Loucy (cell line): ENCODE data around the gene AP1M2.
"Not testable (repeated sequence)": the region's sequence is repeated elsewhere in the genome, so short reads cannot be mapped to it uniquely, and the experiment has no call there.

Experiments
- H2AFZ ChIP-seq: fragments of 200-600 bp; sonication (generic); 2 replicates; pipeline ENCODE4 v1.6.0; 2016; ENCODE audit warnings: antibody characterized with exemption, mild to moderate bottlenecking, low read length, moderate library complexity
- H3F3A ChIP-seq: fragments of 200-600 bp; 2 replicates; pipeline ENCODE4 v1.6.0; 2016; ENCODE audit warnings: antibody characterized with exemption, low read depth, mild to moderate bottlenecking
- H3K27me3 ChIP-seq: fragments of 200-600 bp; sonication (generic); 2 replicates; pipeline ENCODE4 v1.6.1; 2014; ENCODE audit warnings: low read length, mild to moderate bottlenecking; ENCODE audit not compliant: insufficient read depth, poor library complexity, severe bottlenecking
- H3K36me3 ChIP-seq: fragments of 200-600 bp; sonication (generic); 2 replicates; pipeline ENCODE4 v1.6.1; 2016; ENCODE audit warnings: low read length; ENCODE audit not compliant: insufficient read depth
- H3K4me1 ChIP-seq: fragments of 200-600 bp; sonication (generic); 2 replicates; pipeline ENCODE4 v1.5.1; 2014; ENCODE audit warnings: low read length, mild to moderate bottlenecking; ENCODE audit not compliant: insufficient read depth, poor library complexity, severe bottlenecking
- H3K4me2 ChIP-seq: fragments of 200-600 bp; sonication (generic); 2 replicates; pipeline ENCODE4 v1.6.0; 2014; ENCODE audit warnings: antibody characterized with exemption, low read length, low read depth, mild to moderate bottlenecking; ENCODE audit not compliant: poor library complexity, severe bottlenecking
- H3K4me3 ChIP-seq: fragments of 200-600 bp; sonication (generic); 2 replicates; pipeline ENCODE4 v1.5.1; 2014; ENCODE audit warnings: low read length, mild to moderate bottlenecking, mixed read lengths; ENCODE audit not compliant: poor library complexity, severe bottlenecking
- H3K79me2 ChIP-seq: fragments of 200-600 bp; sonication (generic); 2 replicates; pipeline ENCODE4 v1.6.1; 2014; ENCODE audit warnings: low read length; ENCODE audit not compliant: insufficient read depth
- H3K9ac ChIP-seq: fragments of 200-600 bp; sonication (generic); 2 replicates; pipeline ENCODE4 v1.6.0; 2014; ENCODE audit warnings: mild to moderate bottlenecking, low read depth, low read length, moderate library complexity; ENCODE audit not compliant: poor library complexity, severe bottlenecking
- H3K9me2 ChIP-seq: fragments of 200-600 bp; sonication (generic); replicated peaks from 2 replicates; pipeline ENCODE4 v1.6.1; 2016; ENCODE audit warnings: low read depth, low read length, mixed read lengths
- H3K9me3 ChIP-seq: fragments of 200-600 bp; sonication (generic); 2 replicates; pipeline ENCODE4 v1.6.1; 2014; ENCODE audit warnings: mild to moderate bottlenecking, antibody characterized with exemption, low read length, low read depth; ENCODE audit not compliant: insufficient read depth
- H4K20me1 ChIP-seq: fragments of 200-600 bp; sonication (generic); 2 replicates; pipeline ENCODE4 v1.6.0; 2014; ENCODE audit warnings: antibody characterized with exemption, low read length, mild to moderate bottlenecking; ENCODE audit not compliant: insufficient read depth, poor library complexity, severe bottlenecking
- EZH2phosphoT487 ChIP-seq: fragments of 200-600 bp; IDR thresholded peaks from 2 replicates; pipeline ENCODE4 v1.6.1; 2018; ENCODE audit warnings: antibody characterized with exemption, mild to moderate bottlenecking, moderate library complexity, borderline replicate concordance
- TF ChIP-seq, protein P1 (sequence below): fragments of 200-600 bp; sonication (generic); conservative IDR thresholded peaks from 2 replicates; pipeline ENCODE4 v1.5.1; 2014; ENCODE audit warnings: mild to moderate bottlenecking, antibody characterized with exemption, low read length

AP1M2 gene

GRCh38 chr19:10553087-10553667, 33.9 kb downstream of the AP1M2 start:
- Histone ChIP-seq H3K27me3 (no peaks in the 10 kb centered on the region), H3K79me2 (peaks cover 62% of the 10 kb centered on the region), H3K9me2 (no peaks in the 10 kb centered on the region), H3K9me3 (no peaks in the 10 kb centered on the region), H3F3A (peaks cover 36% of the 10 kb centered on the region), H2AFZ (no peak overlapping the region), H3K4me2 (peak overlapping the region; percentile 77), H3K4me1 (peaks cover 52% of the 10 kb centered on the region), H3K9ac (peak overlapping the region; percentile 78), H3K36me3 (peaks cover 71% of the 10 kb centered on the region; the same call in 1 of the 2 replicates), H4K20me1 (peaks cover under 1% of the 10 kb centered on the region), H3K4me3 (peak overlapping the region; percentile 58)
- no peak for TF ChIP-seq EZH2phosphoT487
- TF ChIP-seq, protein P1, sequence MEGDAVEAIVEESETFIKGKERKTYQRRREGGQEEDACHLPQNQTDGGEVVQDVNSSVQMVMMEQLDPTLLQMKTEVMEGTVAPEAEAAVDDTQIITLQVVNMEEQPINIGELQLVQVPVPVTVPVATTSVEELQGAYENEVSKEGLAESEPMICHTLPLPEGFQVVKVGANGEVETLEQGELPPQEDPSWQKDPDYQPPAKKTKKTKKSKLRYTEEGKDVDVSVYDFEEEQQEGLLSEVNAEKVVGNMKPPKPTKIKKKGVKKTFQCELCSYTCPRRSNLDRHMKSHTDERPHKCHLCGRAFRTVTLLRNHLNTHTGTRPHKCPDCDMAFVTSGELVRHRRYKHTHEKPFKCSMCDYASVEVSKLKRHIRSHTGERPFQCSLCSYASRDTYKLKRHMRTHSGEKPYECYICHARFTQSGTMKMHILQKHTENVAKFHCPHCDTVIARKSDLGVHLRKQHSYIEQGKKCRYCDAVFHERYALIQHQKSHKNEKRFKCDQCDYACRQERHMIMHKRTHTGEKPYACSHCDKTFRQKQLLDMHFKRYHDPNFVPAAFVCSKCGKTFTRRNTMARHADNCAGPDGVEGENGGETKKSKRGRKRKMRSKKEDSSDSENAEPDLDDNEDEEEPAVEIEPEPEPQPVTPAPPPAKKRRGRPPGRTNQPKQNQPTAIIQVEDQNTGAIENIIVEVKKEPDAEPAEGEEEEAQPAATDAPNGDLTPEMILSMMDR = no peak

DNA sequence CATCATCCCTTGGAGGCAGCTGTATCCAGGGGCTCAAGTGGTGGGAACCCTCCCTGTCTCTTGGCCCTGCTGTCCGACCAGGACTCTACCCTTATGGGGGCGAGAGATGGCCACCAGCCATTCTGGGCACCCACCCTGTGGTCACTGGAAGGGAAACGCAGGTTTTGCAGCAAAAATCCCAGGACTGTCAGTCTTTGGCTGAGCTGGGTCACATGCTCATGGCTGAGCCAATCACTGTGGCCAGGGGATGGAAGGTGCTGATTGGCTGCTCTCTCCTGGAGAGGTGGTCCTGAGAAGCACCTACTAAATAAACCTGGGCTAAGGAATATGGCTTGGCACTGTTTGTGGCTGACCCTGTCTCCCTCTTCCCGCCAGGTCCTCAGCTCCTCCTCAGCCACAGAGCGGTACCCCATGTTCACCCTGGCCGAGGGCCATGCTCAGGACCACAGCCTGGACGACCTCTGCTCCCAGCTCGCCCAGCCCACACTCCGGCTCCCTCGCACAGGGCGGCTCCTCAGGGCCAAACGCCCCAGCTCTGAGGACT, 34.5 kb downstream of the AP1M2 start:
- H3K9me2 ChIP-seq = no peaks in the 10 kb centered on the region
- H3K4me3 ChIP-seq = peak overlapping the region; percentile 58
- no peak overlapping the region for H2AFZ ChIP-seq
- H3K9ac ChIP-seq = peak overlapping the region; percentile 78
- peaks cover 67% of the 10 kb centered on the region; the same call in 1 of the 2 replicates for H3K36me3 ChIP-seq
- H3K27me3 ChIP-seq = no peaks in the 10 kb centered on the region
- H3K4me1 ChIP-seq = peaks cover 52% of the 10 kb centered on the region
- no peak for TF ChIP-seq EZH2phosphoT487
- TF ChIP-seq, protein P1 = no peak
- H4K20me1 ChIP-seq = no peaks in the 10 kb centered on the region
- H3F3A ChIP-seq = peaks cover 36% of the 10 kb centered on the region
- H3K9me3 ChIP-seq = no peaks in the 10 kb centered on the region
- H3K79me2 ChIP-seq = peaks cover 60% of the 10 kb centered on the region
- H3K4me2 ChIP-seq = peak overlapping the region; percentile 77

DNA sequence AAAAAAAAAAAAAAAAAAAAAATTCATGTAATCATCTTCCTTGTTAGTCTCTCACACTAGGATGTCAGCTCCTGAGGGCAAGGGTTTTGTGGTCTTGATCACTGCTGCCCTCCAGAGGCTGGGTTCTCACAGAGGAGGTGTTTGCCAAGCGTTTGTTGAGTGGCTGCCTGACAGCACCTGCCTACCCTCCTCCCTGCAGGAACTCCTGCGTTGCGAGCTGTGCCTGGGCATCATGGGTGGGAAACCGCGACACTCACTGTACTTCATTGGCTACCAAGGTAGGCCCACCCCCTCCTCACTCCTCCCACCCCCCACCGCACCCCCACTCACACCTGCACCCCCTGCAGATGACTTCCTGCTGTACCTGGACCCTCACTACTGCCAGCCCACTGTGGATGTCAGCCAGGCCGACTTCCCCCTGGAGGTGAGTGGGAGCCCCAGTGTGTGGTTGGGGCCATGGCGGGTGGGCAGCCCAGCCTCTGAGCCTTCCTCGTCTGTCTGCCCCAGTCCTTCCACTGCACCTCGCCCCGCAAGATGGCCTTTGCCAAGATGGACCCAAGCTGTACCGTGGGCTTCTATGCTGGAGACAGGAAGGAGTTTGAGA, 35.3 kb downstream of the AP1M2 start:
- peak overlapping the region; percentile 78 for H3K9ac ChIP-seq
- no peak overlapping the region for H2AFZ ChIP-seq
- peaks cover 57% of the 10 kb centered on the region for H3K4me1 ChIP-seq
- H3K4me3 ChIP-seq = peak overlapping the region; percentile 58
- H3K79me2 ChIP-seq = peaks cover 63% of the 10 kb centered on the region
- no peaks in the 10 kb centered on the region for H4K20me1 ChIP-seq
- H3K9me2 ChIP-seq = no peaks in the 10 kb centered on the region
- TF ChIP-seq, protein P1 = peak; percentile 43; the same call in 1 of the 2 replicates
- TF ChIP-seq EZH2phosphoT487 = no peak
- no peaks in the 10 kb centered on the region for H3K9me3 ChIP-seq
- H3F3A ChIP-seq = peaks cover 36% of the 10 kb centered on the region
- H3K36me3 ChIP-seq = peaks cover 66% of the 10 kb centered on the region; the same call in 1 of the 2 replicates
- no peaks in the 10 kb centered on the region for H3K27me3 ChIP-seq
- peak overlapping the region; percentile 77 for H3K4me2 ChIP-seq

- H3K79me2 ChIP-seq = peaks cover 66% of the 10 kb centered on the region
- H4K20me1 ChIP-seq, H3K9ac ChIP-seq, H3K9me3 ChIP-seq, H2AFZ ChIP-seq, H3K4me2 ChIP-seq, H3K4me3 ChIP-seq, H3K27me3 ChIP-seq, H3K9me2 ChIP-seq: not testable (repeated sequence)
- peaks cover 63% of the 10 kb centered on the region; the same call in 1 of the 2 replicates for H3K36me3 ChIP-seq
- H3F3A ChIP-seq = peaks cover 36% of the 10 kb centered on the region
- H3K4me1 ChIP-seq = peaks cover 55% of the 10 kb centered on the region
Measured at GRCh38 chr19:10551006-10551405, 36.1 kb downstream of the AP1M2 start.
